PFSK-1 (cell line): ENCODE results near the gene PCSK5.

Source experiments
- FOXP2 ChIP-seq: optimal IDR thresholded peaks from 2 replicates; pipeline ENCODE3; 2011; ENCODE audit warnings: borderline replicate concordance, control low read depth, inconsistent platforms; ENCODE audit not compliant: insufficient read depth; ENCODE audit errors: extremely low read length, extremely low read depth
- POLR2AphosphoS5 ChIP-seq: IDR thresholded peaks from 2 replicates; pipeline ENCODE4 v1.6.1; 2012; ENCODE audit warnings: low read depth, mild to moderate bottlenecking, control low read depth, low read length, moderate library complexity
- REST ChIP-seq, 2 experiments: IDR thresholded peaks; 2 replicates each; pipeline versions ENCODE4 v1.6.1 to v1.8.0; 2011 to 2012; ENCODE audit warnings: low read depth in 2 of 2, low read length in 2 of 2, control low read depth in 1 of 2, inconsistent platforms in 1 of 2, mild to moderate bottlenecking in 1 of 2, moderate library complexity in 1 of 2; ENCODE audit not compliant: insufficient read depth in 1 of 2
- SIN3A ChIP-seq: IDR thresholded peaks from 2 replicates; pipeline ENCODE4 v1.6.1; 2012; ENCODE audit warnings: mild to moderate bottlenecking, low read length, moderate library complexity, borderline replicate concordance; ENCODE audit not compliant: insufficient read depth
- TAF1 ChIP-seq: IDR thresholded peaks from 2 replicates; pipeline ENCODE4 v1.6.1; 2012; ENCODE audit warnings: low read length, control low read depth, borderline replicate concordance; ENCODE audit not compliant: insufficient read depth

The PCSK5 gene

DNA sequence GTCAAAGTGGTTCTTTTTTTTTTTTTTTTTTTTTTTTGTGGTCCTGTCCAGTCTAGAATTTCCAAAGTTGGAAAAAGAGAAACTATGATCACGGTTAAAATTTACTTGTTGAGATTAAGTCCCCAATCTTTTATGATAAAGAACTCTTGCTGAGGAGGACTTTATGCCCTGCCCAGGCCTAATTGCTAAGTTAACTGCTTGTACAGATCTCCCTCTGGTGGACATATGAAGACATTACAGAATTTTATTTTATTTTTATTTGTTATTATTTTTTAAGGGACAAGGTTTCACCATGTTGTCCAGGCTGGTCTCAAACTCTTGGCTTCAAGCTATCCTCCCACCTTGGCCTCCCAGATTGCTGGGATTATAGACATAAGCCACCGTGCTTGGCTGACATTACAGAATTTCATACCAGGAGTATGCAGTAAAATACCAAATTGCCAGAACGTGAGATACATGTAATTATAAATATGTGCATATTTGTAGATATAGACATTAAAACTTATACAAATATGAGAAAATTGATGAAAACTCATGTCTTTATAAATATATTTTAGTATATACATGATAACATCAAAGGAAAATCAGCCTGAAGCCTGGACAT lies 412.6 kb downstream of the PCSK5 start:
- TF ChIP-seq REST (IDR thresholded peaks at IDR 0.05; ENCODE audit: insufficient read depth in 1 of 2, low read depth in 2 of 2, low read length in 2 of 2) (no peak), POLR2AphosphoS5 (no peak), SIN3A (no peak), TAF1 (no peak), FOXP2 (no peak)

GRCh38 chr9:76310577-76310976 lies 420.1 kb downstream of the PCSK5 start:
- TF ChIP-seq TAF1, result no peak
- TF ChIP-seq SIN3A, result no peak
- TF ChIP-seq FOXP2, result no peak
- TF ChIP-seq REST (IDR thresholded peaks at IDR 0.05; ENCODE audit: insufficient read depth in 1 of 2, low read depth in 2 of 2, low read length in 2 of 2), result no peak
- no peak for TF ChIP-seq POLR2AphosphoS5

DNA sequence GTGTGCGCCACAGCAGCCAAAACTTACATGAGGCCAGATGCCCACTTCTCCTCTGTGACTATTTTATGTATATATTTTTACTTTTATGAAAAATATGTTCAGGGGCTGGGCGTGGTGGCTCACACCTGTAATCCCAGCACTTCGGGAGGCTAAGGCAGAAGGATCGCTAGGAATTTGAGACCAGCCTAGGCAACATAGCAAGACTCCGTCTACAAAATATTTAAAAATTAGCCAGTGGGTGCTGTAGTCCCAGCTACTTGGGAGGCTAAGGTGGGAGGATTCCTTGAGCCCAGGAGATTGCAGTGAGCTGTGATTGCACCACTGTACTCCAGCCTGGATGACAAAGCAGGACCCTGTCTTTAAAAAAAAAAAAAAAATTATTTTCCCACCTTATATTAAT lies 420.5 kb downstream of the PCSK5 start:
- TF ChIP-seq SIN3A (no peak), REST (IDR thresholded peaks at IDR 0.05; ENCODE audit: insufficient read depth in 1 of 2, low read depth in 2 of 2, low read length in 2 of 2) (no peak), FOXP2 (no peak), POLR2AphosphoS5 (no peak), TAF1 (no peak)

GRCh38 chr9:76311537-76311936 lies 421.1 kb downstream of the PCSK5 start:
- TF ChIP-seq REST (IDR thresholded peaks at IDR 0.05; ENCODE audit: insufficient read depth in 1 of 2, low read depth in 2 of 2, low read length in 2 of 2), result no peak
- TF ChIP-seq TAF1, result no peak
- TF ChIP-seq FOXP2, result no peak
- TF ChIP-seq POLR2AphosphoS5, result no peak
- TF ChIP-seq SIN3A, result no peak

GRCh38 chr9:76313771-76314170 lies 423.3 kb downstream of the PCSK5 start:
- TF ChIP-seq POLR2AphosphoS5, result no peak
- no peak for TF ChIP-seq SIN3A
- no peak for TF ChIP-seq FOXP2
- TF ChIP-seq REST (IDR thresholded peaks at IDR 0.05; ENCODE audit: insufficient read depth in 1 of 2, low read depth in 2 of 2, low read length in 2 of 2), result no peak
- no peak for TF ChIP-seq TAF1
